Measurements from ENCODE around the gene RAP2C. TPM values are rescaled to one million over a fixed set of nuclear protein-coding genes. Genes with fewer than 3 reads are reported as not detected.

Gene RAP2C
- total RNA-seq, 1 donor, result 30.2 TPM

DNA sequence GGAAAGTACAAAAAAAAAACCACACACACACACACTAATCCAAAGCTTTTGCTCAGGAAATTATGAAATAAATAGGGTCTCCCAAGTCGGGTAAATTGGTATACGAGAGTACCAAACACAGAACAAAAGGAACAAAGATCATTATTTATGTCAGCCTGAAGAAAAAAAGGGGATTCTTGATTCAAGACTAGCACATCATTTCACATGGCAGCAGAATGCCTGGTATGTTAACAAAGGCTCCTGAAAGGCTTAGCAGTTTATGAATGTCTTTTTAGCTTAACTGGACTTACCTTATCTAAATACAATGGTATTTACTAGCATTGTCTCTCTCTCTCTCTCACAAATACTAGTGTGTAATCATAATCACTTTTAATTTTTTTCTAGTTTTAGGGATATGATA is 11.3 kb downstream of the RAP2C start:
- no peak for DNase-seq (ENCODE audit: low read depth)
- TF ChIP-seq, protein P1, sequence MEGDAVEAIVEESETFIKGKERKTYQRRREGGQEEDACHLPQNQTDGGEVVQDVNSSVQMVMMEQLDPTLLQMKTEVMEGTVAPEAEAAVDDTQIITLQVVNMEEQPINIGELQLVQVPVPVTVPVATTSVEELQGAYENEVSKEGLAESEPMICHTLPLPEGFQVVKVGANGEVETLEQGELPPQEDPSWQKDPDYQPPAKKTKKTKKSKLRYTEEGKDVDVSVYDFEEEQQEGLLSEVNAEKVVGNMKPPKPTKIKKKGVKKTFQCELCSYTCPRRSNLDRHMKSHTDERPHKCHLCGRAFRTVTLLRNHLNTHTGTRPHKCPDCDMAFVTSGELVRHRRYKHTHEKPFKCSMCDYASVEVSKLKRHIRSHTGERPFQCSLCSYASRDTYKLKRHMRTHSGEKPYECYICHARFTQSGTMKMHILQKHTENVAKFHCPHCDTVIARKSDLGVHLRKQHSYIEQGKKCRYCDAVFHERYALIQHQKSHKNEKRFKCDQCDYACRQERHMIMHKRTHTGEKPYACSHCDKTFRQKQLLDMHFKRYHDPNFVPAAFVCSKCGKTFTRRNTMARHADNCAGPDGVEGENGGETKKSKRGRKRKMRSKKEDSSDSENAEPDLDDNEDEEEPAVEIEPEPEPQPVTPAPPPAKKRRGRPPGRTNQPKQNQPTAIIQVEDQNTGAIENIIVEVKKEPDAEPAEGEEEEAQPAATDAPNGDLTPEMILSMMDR (IDR thresholded peaks at IDR 0.05; ENCODE audit: insufficient read depth, low read depth, low read length), result no peak
- no peak overlapping the region for H3K4me3 ChIP-seq (ENCODE audit: low read depth, low read length)

DNA sequence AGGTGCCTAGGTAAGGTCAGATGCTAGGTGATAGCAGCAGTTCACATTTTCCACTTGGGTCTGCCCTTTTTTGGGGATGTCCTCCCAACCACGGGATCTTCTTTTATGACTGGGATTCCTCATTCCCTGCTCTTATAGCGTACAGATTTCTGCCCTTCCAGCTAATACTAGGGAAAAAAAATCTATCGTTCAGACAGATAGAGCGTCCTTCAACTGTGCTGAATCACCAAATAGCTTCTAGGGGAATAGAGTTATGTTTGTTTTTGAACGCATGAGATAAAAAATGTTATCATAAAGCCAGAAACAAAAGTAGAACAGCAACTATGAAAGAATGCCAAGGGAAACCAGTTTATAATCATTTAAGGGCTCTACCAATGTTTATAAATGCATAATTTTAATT is 13.0 kb downstream of the RAP2C start:
- peak; percentile 17 for DNase-seq (ENCODE audit: low read depth)
- H3K4me3 ChIP-seq (ENCODE audit: low read depth, low read length), result peak overlapping the region; percentile 9
- TF ChIP-seq, protein P1 (IDR thresholded peaks at IDR 0.05; ENCODE audit: insufficient read depth, low read depth, low read length), result no peak

DNA sequence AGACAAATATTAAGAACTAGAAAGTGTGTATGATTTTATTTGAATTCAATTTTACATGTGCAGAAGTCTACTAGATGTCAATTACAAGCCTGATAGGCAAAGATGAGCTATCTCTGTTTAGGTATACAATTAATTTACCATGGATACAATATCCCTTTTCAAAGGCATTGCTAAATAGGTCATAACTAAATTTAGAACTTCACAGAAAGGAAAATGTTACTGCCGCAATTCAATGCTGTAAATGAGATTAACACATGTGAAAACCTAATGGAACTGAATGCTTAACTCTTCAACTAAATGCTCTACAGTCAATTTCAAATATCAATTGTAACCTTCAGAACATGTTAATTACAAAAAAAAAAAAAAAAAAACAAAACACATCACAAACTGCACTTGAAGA is 14.6 kb downstream of the RAP2C start:
- TF ChIP-seq, protein P1 (IDR thresholded peaks at IDR 0.05; ENCODE audit: insufficient read depth, low read depth, low read length), result no peak
- H3K4me3 ChIP-seq (ENCODE audit: low read depth, low read length), result no peak overlapping the region
- DNase-seq (ENCODE audit: low read depth), result no peak

DNA sequence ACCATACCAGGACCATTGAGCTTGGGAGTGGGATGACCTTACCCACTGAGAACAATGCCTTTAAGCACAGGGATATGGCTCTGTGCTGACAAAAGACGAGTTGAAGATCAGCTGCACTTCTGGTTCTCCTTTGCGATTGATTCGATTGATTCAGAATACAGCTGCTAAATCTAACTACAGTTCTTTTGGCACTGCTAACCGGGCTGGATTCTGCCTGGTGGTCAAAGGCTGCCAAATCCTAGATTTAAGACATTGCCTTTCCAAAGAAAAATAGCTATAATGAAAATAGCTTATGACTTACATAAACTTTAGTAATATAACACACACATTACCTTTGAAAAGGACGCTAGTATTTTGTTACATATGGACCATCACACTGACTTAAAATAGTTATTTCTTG is 18.3 kb downstream of the RAP2C start:
- H3K4me3 ChIP-seq (ENCODE audit: low read depth, low read length), result no peak overlapping the region
- no peak for DNase-seq (ENCODE audit: low read depth)
- TF ChIP-seq, protein P1 (IDR thresholded peaks at IDR 0.05; ENCODE audit: insufficient read depth, low read depth, low read length), result no peak

DNA sequence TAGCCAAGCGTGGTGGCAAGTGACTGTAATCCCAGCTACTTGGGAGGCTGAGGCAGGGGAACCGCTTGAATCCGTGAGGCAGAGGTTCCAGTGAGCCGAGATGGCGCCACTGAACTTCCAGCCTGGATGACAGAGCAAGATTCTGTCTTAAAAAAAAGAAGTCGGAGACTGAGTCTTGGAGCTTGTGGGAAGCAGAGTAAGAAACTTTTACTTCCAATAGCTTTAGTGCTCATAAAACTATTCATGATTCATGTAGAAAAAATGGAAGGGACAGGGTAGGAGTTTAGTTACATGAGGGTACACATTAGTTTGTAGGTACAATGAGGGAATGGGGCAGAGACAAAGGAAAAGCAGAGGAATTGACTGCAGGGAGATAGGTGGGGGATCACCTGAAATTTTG is 19.3 kb downstream of the RAP2C start:
- TF ChIP-seq, protein P1 (IDR thresholded peaks at IDR 0.05; ENCODE audit: insufficient read depth, low read depth, low read length), result no peak
- no peak for DNase-seq (ENCODE audit: low read depth)
- no peak overlapping the region for H3K4me3 ChIP-seq (ENCODE audit: low read depth, low read length)

DNA sequence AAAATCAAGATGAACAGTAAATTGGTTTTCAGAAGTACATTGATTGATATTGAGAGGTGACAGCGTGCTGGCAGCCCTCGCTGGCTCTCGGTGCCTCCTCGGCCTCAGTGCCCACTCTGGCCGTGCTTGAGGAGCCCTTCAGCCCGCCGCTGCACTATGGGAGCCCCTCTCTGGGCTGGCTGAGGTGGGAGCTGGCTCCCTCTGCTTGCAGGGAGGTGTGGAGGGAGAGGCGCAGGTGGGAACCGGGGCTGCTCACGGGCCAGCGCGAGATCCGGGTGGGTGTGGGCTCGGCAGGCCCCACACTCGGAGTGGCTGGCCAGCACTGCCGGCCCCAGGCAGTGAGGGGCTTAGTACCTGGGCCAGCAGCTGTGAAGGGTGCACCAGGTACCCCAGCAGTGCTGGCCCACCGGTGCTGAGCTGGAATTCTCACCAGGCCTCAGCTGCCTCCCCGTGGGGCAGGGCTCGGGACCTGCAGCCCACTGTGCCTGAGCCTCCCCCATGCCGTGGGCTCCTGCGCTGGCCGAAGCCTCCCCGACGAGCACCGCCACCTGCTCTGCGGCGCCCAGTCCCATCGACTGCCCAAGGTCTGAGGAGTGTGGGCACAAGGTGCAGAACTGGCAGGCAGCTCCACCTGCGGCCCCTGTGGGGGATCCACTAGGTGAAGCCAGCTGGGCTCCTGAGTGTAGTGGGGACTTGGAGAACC is 25.2 kb downstream of the RAP2C start:
- H3K4me3 ChIP-seq (ENCODE audit: low read depth, low read length), result no peak overlapping the region
- DNase-seq (ENCODE audit: low read depth), result no peak
- TF ChIP-seq, protein P1 (IDR thresholded peaks at IDR 0.05; ENCODE audit: insufficient read depth, low read depth, low read length), result no peak

DNA sequence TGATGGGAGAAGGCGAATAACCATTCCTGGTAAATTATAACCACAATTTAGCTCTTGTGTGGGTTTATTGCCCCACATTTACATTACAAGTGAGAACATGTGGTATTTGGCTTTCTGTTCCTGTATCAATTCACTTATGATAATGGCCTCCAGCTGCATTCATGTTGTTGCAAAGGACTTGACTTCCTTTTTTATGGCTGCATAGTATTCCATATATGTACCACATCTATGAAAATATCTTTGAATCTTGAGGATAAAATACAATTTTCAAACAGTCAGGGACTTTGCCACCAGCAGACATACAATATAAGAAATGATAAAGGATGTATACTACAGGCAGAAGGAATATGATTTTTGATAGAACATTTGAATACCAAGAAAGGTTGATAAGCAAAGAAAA is 27.3 kb downstream of the RAP2C start:
- TF ChIP-seq, protein P1 (IDR thresholded peaks at IDR 0.05; ENCODE audit: insufficient read depth, low read depth, low read length), result no peak
- H3K4me3 ChIP-seq (ENCODE audit: low read depth, low read length), result no peak overlapping the region
- no peak for DNase-seq (ENCODE audit: low read depth)

All from fibroblast of villous mesenchyme (primary cell).